Erythroblast (primary cell): ENCODE results near the gene ST6GAL1.

Experiments used
- GATA1 ChIP-seq: IDR thresholded peaks from 2 replicates; pipeline ENCODE4 v1.6.1; 2011; ENCODE audit warnings: low read depth, mild to moderate bottlenecking, control low read depth, low read length, moderate library complexity
- POLR2A ChIP-seq: IDR thresholded peaks from 2 replicates; pipeline ENCODE4 v1.6.1; 2011; ENCODE audit warnings: mild to moderate bottlenecking, low read length

- TF ChIP-seq POLR2A (no peak), GATA1 (no peak)
Measured at GRCh38 chr3:187064210-187065115, 134.1 kb downstream of the ST6GAL1 start.
